Activated CD4-positive, CD25-positive, alpha-beta regulatory T cell (primary cell): ENCODE data around the gene SFTPD.
"Not testable (repeated sequence)": the region's sequence is repeated elsewhere in the genome, so short reads cannot be mapped to it uniquely, and the experiment has no call there.

Source experiments
- DNase-seq, 4 experiments: peaks; one replicate each; lab custom pipeline; 2025; lab: John Stamatoyannopoulos, UW

Gene SFTPD

GRCh38 chr10:79948976-79949722 lies at the start of gene SFTPD:
SFTPD (minus strand) TSS chr10:79949105; CDS start chr10:79946659, 2,446 bp downstream.
- no peak for DNase-seq

DNA sequence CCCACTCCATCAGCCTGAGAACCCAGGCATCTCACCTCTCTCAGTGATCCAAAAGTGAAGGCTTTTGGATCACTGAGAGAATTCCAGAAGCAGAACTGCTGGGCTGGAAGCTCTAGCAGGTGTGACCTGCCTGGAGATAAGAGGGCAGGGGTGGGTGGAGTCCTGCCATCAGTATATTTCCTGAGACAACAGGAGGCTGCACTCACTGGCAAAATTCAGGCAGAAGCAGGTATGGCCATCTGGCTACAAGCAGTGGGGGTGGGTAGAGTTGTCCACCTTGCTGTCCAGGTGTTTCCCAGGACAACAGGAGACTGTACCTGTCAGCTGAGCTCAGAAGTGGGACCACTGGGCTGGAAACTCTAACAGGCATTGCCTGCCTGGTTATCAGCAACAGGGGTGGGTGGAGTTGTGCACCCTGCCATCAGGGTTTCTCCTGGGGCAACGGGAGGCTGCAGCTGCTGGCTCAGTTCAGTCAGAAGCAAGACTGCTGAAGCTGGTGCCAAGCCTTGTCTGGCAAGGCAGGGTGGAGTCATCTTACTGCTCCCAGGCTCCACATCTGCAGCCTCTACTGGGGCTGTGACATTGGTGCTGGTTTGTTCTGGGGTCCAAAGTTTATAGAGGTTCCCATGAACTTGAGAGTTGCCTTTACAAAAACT lies 47.2 kb upstream of the SFTPD start:
- DNase-seq, result no peak

DNA sequence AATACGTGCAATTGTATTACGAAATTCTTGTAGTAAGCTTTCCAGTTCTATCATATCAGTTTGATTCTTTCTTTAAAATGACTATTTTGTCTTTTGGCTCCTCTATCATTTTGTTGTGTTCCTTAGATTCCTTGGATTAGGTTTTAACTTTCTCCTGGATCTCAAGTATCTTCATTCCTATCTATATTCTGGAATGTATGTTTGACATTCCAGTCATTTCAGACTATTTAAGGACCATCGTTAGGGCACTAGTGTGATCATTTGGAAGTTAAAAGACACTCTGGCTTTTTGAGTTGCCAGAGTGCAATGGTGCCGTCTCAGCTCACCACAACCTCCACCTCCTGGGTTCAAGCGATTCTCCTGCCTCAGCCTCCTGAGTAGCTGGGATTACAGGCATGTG lies 45.7 kb upstream of the SFTPD start:
- DNase-seq, result no peak

GRCh38 chr10:79988199-79988598 lies 39.3 kb upstream of the SFTPD start:
- DNase-seq, result not testable (repeated sequence)

DNA sequence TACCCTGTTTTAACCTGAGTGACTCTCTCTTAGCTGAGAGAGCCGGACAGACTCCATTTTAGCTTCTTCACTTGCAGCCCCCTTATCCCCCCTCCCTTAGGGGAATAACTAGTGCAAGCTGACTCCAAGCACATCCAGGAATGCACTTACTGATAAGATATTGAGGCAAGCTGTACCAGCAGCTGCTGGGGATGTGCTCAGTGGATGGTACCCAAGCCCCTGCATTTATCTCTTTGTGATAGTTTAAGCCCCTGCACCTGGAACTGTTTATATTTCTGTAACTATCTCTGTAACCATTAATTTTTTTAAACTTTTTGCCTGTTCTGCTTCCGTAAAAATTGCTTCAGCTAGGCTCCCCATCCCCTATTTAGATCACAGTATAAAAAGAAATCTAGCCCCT lies 37.8 kb upstream of the SFTPD start:
- DNase-seq, result not testable (repeated sequence)

GRCh38 chr10:79985481-79986072 lies 36.7 kb upstream of the SFTPD start:
- DNase-seq, result no peak

- no peak for DNase-seq
Observed at GRCh38 chr10:79984851-79985250, 35.9 kb upstream of the SFTPD start.

DNA sequence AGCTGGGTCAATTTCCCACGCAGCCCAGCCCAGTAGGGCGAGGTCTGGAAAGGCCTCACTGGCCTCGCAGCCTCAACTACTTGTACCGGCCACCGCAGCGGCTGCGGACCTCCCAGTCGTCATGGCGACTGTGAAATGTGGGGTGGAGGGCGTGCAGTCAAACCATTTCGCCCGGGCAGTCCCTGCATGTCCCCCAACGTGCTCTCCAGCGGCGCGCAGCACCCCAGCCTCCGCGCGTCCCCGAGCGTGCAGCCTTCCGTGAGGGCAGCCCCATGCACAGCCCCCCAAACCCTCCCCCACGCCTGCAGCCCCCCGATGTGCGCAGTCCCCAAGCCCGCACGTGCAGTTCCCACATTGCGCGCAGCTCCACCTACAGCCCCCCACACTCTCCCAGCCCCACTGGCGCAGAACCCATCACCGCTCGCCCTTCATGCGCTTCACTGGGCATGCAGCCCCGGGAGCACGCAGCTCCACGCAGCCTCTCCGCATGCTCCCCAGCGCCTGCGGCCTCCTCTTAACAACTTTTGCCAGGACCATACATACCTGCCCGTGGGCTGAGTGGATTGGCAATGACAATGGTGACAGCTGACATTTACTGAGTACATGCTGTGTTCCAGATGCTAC lies 34.5 kb upstream of the SFTPD start:
- no peak for DNase-seq

DNA sequence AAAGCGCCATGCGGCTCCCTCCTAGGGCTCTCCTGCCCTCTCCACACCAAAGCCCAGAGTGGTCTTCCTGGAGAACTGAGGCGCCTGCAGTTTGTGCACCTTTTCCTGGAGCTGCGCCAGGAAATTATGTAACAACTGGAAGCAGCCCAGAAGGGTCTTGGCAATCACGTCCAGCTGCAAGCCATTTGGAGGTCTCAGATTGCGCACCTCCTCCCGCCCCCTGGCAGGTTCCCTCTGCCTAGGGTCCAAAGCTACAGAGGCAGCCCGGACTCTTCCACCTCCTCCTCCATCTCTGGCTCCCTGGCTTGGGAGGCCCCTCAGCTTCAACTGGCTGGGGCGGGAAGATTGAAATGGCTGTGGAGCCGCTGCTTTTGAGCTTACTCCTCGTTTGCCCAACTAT lies 34.0 kb upstream of the SFTPD start:
- DNase-seq, result no peak

GRCh38 chr10:79982362-79982800 lies 33.5 kb upstream of the SFTPD start:
- no peak for DNase-seq

DNA sequence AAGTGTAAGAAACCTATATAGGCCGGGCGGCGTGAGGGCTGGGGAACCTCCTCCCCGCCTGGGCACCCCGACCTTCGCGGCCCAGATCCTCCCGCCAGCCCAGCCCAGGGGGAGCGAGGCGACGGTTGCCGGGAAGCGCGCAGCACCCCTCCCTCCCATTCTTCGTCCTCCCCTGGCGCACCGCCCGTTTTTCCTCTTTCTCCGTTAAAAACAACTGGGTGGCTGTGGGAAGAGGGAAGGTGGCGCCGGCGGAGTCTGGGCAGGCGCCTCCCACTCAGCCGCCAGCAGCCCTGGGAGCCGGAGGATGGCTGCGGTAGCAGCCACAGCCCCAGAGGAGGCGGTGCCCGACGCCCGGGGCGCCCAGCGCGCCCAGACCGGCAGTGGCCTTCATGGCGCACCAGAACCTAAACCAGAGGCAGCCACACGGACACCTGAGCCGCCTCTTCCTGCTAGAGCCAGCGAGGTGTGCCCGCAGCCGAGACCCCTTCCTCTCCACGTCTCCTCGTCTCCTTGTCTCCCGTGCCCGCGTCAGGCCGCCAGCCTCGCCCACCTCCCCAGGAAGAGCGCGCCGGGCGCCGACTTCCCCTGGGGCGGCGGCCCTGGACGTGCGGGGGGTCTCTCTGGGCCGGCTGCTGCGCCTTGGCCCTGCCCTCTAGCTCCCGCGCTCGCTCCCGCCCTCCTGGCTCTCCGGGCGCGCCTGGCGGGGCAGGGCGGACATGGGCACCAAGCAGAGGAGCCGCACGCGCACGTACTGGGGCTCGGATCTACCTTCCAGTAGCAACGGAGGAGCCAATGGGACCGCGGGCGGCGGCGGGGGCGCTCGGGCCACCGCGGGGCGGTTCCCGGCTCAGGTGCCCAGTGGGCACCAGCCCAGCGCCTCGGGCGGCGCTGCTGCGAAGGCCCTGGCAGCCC lies 32.8 kb upstream of the SFTPD start:
- no peak for DNase-seq

GRCh38 chr10:79980711-79981110 lies 31.8 kb upstream of the SFTPD start:
- DNase-seq, result no peak

GRCh38 chr10:79979976-79980687 lies 31.2 kb upstream of the SFTPD start:
- DNase-seq, result no peak

- no peak for DNase-seq
Observed at GRCh38 chr10:79979310-79979975, 30.5 kb upstream of the SFTPD start.

- no peak for DNase-seq
Observed at GRCh38 chr10:79976999-79977398, 28.1 kb upstream of the SFTPD start.

DNA sequence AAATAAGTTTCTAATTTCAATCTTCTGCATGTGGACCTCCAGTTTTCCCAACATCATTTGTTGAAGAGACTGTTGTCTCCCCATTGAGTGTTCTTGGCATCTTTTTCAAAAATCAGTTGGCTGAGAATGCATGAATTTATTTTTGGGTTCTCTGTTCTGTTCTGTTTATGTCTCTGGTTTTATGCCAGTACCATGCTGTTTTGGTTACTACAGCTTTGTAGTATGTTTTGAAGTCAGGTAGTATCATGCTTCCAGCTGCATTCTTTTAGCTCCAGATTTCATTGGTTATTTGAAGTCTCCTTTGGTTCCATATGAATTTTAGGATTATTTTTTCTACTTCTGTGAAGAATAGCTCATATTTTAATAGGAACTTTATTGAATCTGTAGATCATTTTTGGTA lies 21.2 kb upstream of the SFTPD start:
- no peak for DNase-seq

DNA sequence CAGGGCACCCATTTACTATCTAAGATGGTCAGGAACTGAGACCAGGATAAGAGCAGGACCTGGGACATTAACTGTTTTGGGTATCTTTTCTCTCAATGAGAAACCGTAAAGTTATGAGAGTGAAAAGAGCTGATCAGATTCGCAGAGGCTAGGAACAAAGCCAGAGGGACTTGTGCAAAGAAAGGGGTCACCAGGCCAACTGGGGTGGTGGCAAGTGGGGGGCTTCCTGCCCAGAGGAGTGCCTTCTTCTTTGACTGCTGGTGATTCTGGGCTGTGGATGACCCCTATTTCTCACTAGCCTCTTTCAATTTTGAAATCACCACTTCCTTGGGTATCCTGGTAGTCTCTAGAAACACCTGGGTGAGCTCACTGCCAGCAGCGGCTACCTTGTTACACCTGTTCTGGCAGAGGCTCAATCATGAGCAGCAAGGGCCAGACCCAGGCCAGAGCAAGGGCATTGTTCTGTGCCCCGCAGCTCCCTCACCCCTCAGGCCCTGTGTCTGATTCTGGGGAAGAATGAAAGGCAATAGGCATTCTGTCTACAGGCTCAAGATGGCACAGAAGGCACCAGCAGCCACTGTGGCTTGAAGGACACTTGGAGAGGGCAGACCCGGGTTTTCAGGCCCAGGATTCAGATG lies 999 bp downstream of the SFTPD start:
- DNase-seq, result no peak

DNA sequence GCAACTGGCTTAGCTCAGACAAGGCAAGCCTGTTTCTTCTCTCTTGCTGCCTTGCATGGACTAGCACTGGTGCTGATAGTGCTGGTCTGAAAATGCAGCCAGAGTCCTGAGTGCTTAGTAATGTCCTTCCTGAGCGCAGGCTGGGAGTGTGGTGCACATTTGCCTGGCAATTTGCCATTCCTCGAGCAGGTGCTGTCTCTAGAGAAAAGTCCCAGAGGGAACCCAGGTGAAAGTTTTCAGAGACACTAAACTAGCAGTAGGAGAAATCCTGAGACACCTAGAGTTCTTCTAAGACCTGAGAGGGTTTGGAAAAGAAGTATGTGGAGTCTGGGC lies 1.9 kb downstream of the SFTPD start:
- DNase-seq, result no peak

- no peak for DNase-seq
Observed at GRCh38 chr10:79946271-79947082, 2.4 kb downstream of the SFTPD start.
